H1 (cell line): ENCODE measurements around the gene FOXJ2.

ENCODE experiments used
- CREB1 ChIP-seq: IDR thresholded peaks from 2 replicates; pipeline ENCODE4 v1.6.1; 2012; ENCODE audit warnings: inconsistent platforms
- CTCF ChIP-seq, 3 experiments: IDR thresholded peaks; 1 replicate in 2 of 3; 2 replicates in 1 of 3; pipeline versions ENCODE4 v1.5.1 to v1.6.1; 2011; ENCODE audit warnings: low read length in 3 of 3, mild to moderate bottlenecking in 3 of 3, inconsistent platforms in 2 of 3, low read depth in 1 of 3, moderate library complexity in 1 of 3; ENCODE audit not compliant: insufficient read depth in 1 of 3; ENCODE audit errors: control extremely low read depth in 1 of 3
- HDAC2 ChIP-seq, 2 experiments: fragments of 300-600 bp in 1 of 2; sonication (generic) in 1 of 2; IDR thresholded peaks; 2 replicates each; pipeline ENCODE4 v1.6.1; 2011 to 2012; ENCODE audit warnings: low read depth in 2 of 2, low read length in 2 of 2, mild to moderate bottlenecking in 2 of 2, moderate library complexity in 2 of 2, borderline replicate concordance in 1 of 2, inconsistent platforms in 1 of 2
- JUN ChIP-seq: IDR thresholded peaks from 2 replicates; pipeline ENCODE4 v1.6.1; 2011; ENCODE audit warnings: low read depth, mild to moderate bottlenecking, improper control_type of control experiment, low read length
- JUND ChIP-seq: IDR thresholded peaks from 2 replicates; pipeline ENCODE4 v1.6.1; 2011; ENCODE audit warnings: mild to moderate bottlenecking, improper control_type of control experiment, low read length
- KDM5A ChIP-seq: fragments of 200-600 bp; IDR thresholded peaks from 2 replicates; pipeline ENCODE4 v1.7.1; 2012; ENCODE audit warnings: mild to moderate bottlenecking, low read length, inconsistent platforms, mixed read lengths
- POLR2A ChIP-seq, 2 experiments: IDR thresholded peaks; 1 replicate in 1 of 2; 2 replicates in 1 of 2; pipeline ENCODE4 v1.6.1; 2011; ENCODE audit warnings: low read depth in 2 of 2, low read length in 2 of 2, mild to moderate bottlenecking in 2 of 2; ENCODE audit errors: control extremely low read depth in 1 of 2
- POLR2AphosphoS5 ChIP-seq: IDR thresholded peaks from 2 replicates; pipeline ENCODE4 v1.6.1; 2011; ENCODE audit warnings: low read depth, low read length
- RFX5 ChIP-seq: IDR thresholded peaks from 2 replicates; pipeline ENCODE4 v1.6.1; 2011; ENCODE audit warnings: low read depth, low read length, improper control_type of control experiment, borderline replicate concordance
- RNF2 ChIP-seq: fragments of 200-900, 300-1000 bp; sonication (generic); IDR thresholded peaks from 2 replicates; pipeline ENCODE4 v1.7.1; 2016; ENCODE audit warnings: borderline replicate concordance, low read depth, mild to moderate bottlenecking, antibody characterized with exemption, low read length; ENCODE audit not compliant: poor library complexity, severe bottlenecking; ENCODE audit errors: missing control alignments
- SIX5 ChIP-seq: IDR thresholded peaks from 2 replicates; pipeline ENCODE4 v1.6.1; 2011; ENCODE audit warnings: mild to moderate bottlenecking, low read depth, low read length
- TAF1 ChIP-seq: IDR thresholded peaks from 2 replicates; pipeline ENCODE4 v1.6.1; 2011; ENCODE audit warnings: mild to moderate bottlenecking, low read depth, low read length
- TBP ChIP-seq: IDR thresholded peaks from 2 replicates; pipeline ENCODE4 v1.6.1; 2011; ENCODE audit warnings: low read depth, low read length, improper control_type of control experiment
- USF2 ChIP-seq: IDR thresholded peaks from 2 replicates; pipeline ENCODE4 v1.6.1; 2011; ENCODE audit warnings: low read length, improper control_type of control experiment

GRCh38 chr12:7989827-7990491 is 42.6 kb upstream of the FOXJ2 start:
- no peak for TF ChIP-seq KDM5A
- TF ChIP-seq JUN, result no peak
- TF ChIP-seq HDAC2 (IDR thresholded peaks at IDR 0.05; ENCODE audit: borderline replicate concordance in 1 of 2, low read depth in 2 of 2, low read length in 2 of 2), result no peak
- TF ChIP-seq CTCF (IDR thresholded peaks at IDR 0.05; ENCODE audit: control extremely low read depth in 1 of 3, insufficient read depth in 1 of 3, low read depth in 1 of 3, low read length in 3 of 3), result no peak
- TF ChIP-seq POLR2AphosphoS5, result no peak
- TF ChIP-seq CREB1, result no peak
- TF ChIP-seq JUND, result no peak
- TF ChIP-seq RFX5, result no peak
- no peak for TF ChIP-seq USF2
- TF ChIP-seq POLR2A (IDR thresholded peaks at IDR 0.05; ENCODE audit: control extremely low read depth in 1 of 2, low read depth in 2 of 2, low read length in 2 of 2), result no peak
- no peak for TF ChIP-seq TBP
- TF ChIP-seq RNF2, result no peak
- TF ChIP-seq SIX5, result no peak
- no peak for TF ChIP-seq TAF1
